ENCODE data around the gene KIRREL1. TPM values are rescaled to one million over a fixed set of nuclear protein-coding genes. Genes with fewer than 3 reads are reported as not detected.

KIRREL1 gene
- total and polyA plus RNA-seq, 2 experiments from 2014 or later: 5.1 to 35.2 TPM

DNA sequence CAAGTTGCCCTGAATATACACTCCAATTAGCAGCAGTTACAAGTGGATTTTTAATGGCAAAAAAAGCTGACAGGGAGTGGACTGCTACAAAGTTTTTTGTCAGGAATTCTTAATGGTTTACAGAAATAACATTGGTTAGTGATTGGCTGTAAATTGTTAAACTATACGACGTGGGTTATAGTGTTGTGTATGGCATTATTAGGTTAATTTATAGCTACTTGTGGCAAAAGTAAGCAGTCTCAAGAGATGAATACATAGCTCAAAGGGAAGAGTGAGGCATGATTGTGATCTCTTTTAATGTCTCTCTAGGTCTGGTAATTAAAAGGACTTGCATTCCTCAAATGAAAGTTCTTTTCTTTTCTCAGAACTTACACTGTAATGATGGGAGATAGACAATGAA, 111.4 kb downstream of the KIRREL1 start:
- ATAC-seq (no peak), DNase-seq (ENCODE audit: low spot score) (no peak)
- H4K20me1 ChIP-seq (replicated peaks; ENCODE audit: insufficient read depth): no peaks in the 10 kb centered on the region
- H3K27ac ChIP-seq (ENCODE audit: low read depth): peak overlapping the region; percentile 89; the same call in 1 of the 2 replicates
- H3K4me2 ChIP-seq: peak overlapping the region; percentile 63
- TF ChIP-seq, protein P1, sequence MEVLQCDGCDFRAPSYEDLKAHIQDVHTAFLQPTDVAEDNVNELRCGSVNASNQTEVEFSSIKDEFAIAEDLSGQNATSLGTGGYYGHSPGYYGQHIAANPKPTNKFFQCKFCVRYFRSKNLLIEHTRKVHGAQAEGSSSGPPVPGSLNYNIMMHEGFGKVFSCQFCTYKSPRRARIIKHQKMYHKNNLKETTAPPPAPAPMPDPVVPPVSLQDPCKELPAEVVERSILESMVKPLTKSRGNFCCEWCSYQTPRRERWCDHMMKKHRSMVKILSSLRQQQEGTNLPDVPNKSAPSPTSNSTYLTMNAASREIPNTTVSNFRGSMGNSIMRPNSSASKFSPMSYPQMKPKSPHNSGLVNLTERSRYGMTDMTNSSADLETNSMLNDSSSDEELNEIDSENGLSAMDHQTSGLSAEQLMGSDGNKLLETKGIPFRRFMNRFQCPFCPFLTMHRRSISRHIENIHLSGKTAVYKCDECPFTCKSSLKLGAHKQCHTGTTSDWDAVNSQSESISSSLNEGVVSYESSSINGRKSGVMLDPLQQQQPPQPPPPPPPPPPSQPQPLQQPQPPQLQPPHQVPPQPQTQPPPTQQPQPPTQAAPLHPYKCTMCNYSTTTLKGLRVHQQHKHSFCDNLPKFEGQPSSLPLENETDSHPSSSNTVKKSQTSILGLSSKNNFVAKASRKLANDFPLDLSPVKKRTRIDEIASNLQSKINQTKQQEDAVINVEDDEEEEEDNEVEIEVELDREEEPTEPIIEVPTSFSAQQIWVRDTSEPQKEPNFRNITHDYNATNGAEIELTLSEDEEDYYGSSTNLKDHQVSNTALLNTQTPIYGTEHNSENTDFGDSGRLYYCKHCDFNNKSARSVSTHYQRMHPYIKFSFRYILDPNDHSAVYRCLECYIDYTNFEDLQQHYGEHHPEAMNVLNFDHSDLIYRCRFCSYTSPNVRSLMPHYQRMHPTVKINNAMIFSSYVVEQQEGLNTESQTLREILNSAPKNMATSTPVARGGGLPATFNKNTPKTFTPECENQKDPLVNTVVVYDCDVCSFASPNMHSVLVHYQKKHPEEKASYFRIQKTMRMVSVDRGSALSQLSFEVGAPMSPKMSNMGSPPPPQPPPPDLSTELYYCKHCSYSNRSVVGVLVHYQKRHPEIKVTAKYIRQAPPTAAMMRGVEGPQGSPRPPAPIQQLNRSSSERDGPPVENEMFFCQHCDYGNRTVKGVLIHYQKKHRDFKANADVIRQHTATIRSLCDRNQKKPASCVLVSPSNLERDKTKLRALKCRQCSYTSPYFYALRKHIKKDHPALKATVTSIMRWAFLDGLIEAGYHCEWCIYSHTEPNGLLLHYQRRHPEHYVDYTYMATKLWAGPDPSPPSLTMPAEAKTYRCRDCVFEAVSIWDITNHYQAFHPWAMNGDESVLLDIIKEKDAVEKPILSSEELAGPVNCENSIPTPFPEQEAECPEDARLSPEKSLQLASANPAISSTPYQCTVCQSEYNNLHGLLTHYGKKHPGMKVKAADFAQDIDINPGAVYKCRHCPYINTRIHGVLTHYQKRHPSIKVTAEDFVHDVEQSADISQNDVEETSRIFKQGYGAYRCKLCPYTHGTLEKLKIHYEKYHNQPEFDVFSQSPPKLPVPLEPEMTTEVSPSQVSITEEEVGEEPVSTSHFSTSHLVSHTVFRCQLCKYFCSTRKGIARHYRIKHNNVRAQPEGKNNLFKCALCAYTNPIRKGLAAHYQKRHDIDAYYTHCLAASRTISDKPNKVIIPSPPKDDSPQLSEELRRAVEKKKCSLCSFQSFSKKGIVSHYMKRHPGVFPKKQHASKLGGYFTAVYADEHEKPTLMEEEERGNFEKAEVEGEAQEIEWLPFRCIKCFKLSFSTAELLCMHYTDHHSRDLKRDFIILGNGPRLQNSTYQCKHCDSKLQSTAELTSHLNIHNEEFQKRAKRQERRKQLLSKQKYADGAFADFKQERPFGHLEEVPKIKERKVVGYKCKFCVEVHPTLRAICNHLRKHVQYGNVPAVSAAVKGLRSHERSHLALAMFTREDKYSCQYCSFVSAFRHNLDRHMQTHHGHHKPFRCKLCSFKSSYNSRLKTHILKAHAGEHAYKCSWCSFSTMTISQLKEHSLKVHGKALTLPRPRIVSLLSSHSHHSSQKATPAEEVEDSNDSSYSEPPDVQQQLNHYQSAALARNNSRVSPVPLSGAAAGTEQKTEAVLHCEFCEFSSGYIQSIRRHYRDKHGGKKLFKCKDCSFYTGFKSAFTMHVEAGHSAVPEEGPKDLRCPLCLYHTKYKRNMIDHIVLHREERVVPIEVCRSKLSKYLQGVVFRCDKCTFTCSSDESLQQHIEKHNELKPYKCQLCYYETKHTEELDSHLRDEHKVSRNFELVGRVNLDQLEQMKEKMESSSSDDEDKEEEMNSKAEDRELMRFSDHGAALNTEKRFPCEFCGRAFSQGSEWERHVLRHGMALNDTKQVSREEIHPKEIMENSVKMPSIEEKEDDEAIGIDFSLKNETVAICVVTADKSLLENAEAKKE (CRISPR knock-in tag; IDR thresholded peaks at IDR 0.05): no peak
- TF ChIP-seq EZH2 (IDR thresholded peaks at IDR 0.05; ENCODE audit: low read depth, unreplicated experiment) (no peak), STAT1 (IDR thresholded peaks at IDR 0.05; ENCODE audit: unreplicated experiment) (no peak), ZNF114 (CRISPR knock-in tag; IDR thresholded peaks at IDR 0.05) (no peak), CREB1 (CRISPR knock-in tag; IDR thresholded peaks at IDR 0.05; ENCODE audit: low read depth) (no peak), JUNB (IDR thresholded peaks at IDR 0.05; ENCODE audit: unreplicated experiment) (no peak)
- H3K27me3 Mint-ChIP-seq (ENCODE audit: insufficient read depth, low read depth, poor library complexity): peaks cover 10% of the 10 kb centered on the region
- H3K79me2 ChIP-seq (replicated peaks; ENCODE audit: insufficient read depth): no peaks in the 10 kb centered on the region
- H3K27ac Mint-ChIP-seq: 0 out of 2 replicates have a peak overlapping the region, but pooled peaks have one; percentile 35
- no peak overlapping the region for H3K4me3 ChIP-seq
- peaks cover 78% of the 10 kb centered on the region for H3K4me1 Mint-ChIP-seq
- H3K36me3 ChIP-seq (ENCODE audit: insufficient read depth): no peaks in the 10 kb centered on the region
- H3K9me2 ChIP-seq (ENCODE audit: insufficient read depth): no peaks in the 10 kb centered on the region; the same call in 1 of the 2 replicates
- no peaks in the 10 kb centered on the region for H3K27me3 ChIP-seq (ENCODE audit: insufficient read depth)
- peaks cover 3% of the 10 kb centered on the region; the same call in 1 of the 3 replicates for H3K36me3 Mint-ChIP-seq (ENCODE audit: low read depth)
- H3K9me3 Mint-ChIP-seq: no peaks in the 10 kb centered on the region; the same call in 1 of the 3 replicates
- peaks cover 72% of the 10 kb centered on the region for H3K4me1 ChIP-seq (ENCODE audit: insufficient read depth)
- H2AFZ ChIP-seq: no peak overlapping the region
- peak overlapping the region; percentile 11; the same call in 1 of the 3 replicates for H3K4me3 Mint-ChIP-seq
- H3F3A ChIP-seq (replicated peaks; ENCODE audit: low read depth): peaks cover 5% of the 10 kb centered on the region; the same call in 1 of the 2 replicates

Data from GM23338 (cell line).